AG09319 (cell line): ENCODE data around the gene SPNS3.

Experiments used
- DNase-seq: peaks from one replicate; pipeline ENCODE4 v3.0.0-alpha.2; 2010; ENCODE audit warnings: low read depth; ENCODE audit errors: extremely low read depth
- TF ChIP-seq, protein P1 (sequence below): IDR thresholded peaks from 2 replicates; pipeline ENCODE4 v1.5.1; 2011; ENCODE audit warnings: low read depth, mild to moderate bottlenecking, inconsistent platforms, low read length, moderate library complexity

The SPNS3 gene

DNA sequence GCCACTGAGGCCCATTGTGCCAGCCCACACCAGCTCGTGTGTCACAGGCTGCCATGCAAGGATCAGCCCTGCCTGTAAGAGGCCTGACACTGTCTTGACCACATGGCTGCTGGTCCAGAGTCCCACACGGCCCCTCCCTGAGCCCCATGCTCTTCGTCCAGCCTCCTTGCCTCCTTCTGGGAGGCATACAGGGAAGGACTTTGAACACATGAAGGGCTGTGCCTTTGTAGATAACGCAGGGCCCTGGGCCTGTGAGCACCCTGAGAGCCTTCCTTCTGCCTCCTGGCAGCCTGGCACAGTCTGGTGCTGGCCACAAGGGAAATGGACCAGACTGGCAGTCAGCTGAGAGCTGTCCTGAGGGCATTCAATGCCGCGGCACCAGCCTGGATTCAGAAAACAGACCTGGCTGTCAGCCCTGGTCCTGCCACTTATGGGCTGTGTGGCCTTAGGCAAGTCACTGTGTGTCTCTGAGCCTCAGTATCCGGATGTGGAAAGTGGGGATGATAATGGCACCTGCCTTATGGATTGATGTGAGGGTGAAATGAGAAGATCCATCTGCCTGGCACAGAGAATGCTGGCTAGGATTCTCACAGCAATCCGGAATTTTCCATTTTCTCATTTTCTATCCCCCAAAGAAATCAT is 45.7 kb downstream of the SPNS3 start:
- DNase-seq: no peak
- TF ChIP-seq, protein P1, sequence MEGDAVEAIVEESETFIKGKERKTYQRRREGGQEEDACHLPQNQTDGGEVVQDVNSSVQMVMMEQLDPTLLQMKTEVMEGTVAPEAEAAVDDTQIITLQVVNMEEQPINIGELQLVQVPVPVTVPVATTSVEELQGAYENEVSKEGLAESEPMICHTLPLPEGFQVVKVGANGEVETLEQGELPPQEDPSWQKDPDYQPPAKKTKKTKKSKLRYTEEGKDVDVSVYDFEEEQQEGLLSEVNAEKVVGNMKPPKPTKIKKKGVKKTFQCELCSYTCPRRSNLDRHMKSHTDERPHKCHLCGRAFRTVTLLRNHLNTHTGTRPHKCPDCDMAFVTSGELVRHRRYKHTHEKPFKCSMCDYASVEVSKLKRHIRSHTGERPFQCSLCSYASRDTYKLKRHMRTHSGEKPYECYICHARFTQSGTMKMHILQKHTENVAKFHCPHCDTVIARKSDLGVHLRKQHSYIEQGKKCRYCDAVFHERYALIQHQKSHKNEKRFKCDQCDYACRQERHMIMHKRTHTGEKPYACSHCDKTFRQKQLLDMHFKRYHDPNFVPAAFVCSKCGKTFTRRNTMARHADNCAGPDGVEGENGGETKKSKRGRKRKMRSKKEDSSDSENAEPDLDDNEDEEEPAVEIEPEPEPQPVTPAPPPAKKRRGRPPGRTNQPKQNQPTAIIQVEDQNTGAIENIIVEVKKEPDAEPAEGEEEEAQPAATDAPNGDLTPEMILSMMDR: no peak

DNA sequence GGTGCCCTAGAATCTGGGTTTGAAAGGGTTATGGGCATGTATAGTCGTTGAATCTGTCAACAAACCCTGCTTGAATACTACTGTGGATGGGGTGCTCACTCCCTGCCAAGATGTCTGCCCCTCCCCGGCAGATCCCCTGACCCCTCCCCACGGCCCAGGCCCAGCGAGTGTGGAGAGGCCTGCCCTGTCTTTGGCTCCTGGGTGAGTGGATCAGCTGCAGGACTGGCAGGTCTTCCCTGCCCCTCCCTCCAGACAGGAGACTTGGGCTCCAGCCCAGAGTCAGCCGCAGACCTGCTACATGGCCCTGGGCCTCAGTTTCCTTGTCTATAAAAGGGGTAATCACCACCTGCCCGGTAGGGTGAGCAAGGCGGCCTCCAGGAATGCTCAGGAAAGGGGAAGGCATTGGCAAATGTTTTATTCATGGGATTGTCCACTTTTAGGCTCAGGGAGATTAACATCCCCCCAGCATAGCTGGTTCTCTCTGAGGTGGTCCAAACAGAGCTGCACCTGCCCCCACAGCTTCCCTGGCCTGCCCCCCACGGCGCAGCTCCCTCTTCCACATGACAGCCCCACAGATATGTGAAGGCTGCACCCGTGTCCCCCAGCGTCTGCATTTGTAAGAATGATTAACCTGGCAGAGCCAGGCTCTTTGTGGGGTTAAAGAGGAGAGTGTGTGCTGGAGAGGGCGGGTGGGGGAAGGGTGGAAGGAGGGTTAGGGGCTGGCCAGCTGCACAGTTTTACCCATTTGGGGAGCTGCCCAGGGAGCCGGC is 46.4 kb downstream of the SPNS3 start:
- DNase-seq: no peak
- TF ChIP-seq, protein P1: no peak

DNA sequence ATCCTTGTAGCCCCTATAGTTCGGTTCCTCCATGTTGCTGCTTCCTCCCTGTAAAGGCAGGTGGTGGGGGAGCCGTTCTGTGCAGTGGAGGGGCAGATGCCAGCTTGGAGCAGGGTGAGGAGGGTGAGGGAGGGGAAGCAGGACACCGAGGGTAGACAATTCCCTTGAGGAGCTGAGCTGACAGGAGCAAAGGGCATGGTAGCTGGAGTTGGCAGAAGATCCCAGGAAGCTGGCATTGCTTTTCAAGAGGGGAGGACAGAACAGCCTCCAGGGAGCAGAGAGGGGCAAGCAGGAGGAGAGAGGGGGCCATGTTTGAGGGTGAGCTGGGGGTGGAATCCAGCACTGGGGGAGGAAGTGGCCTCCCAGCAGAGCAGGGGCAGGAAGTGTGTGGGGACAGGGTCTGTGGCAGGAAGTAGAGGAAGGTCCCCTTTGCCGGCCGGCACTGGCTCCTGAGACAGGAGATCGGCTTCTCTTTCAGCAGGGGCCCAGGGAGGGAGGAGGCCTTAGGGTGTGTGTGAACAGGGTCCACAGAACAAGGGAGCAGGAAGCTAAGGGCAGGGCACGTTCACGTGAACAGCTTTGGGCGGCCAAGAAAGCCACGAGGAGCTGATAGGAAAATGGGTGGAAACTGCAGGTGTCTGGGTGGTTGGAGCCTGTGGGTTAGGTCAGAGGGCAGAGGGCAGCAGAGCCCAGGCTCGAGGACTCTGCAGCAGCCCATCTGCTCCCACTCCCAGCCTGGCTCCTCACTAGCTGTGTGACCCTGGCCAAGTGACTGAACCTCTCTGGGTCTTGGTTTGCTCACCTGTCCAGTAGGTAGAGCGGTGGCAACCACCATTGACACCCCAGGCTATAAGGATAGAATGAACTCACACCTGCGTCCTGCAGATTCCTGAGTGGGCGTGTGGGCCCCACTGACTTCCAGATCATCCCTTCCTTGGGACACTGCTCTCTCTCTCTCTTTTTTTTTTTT is 47.5 kb downstream of the SPNS3 start:
- TF ChIP-seq, protein P1: no peak
- DNase-seq: no peak

DNA sequence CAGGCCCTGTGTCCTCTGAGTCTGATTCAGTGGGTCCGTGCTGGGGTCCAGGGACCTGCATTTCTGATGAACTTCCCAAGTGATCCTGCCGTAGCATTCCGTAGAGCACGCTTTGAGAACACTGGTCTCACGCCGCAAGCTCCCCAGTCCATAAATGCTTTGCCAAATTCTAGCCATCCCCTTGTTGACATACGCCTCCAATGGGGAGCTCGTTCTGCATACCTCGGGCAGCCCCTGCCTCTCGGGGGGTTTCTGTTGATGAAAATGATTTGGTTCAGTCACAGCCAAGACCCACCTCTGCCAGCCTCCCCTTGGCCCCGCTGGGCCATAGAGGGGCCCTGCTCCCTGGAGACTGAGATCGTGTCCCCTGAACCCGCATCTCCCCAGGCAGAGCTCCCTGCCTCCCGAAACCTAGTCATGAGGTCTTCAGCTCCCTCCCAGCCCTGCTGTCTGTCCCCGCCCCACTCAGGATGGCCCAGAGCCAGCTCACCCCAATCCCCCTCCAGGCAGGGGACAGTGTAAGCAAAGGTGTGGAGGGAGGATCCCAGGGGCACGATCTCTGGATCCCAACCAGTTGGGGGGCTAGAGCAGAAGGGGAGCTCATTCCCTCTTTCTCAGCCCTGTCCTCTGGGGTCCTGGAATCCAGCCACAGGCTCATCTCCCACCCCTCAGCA is 48.7 kb downstream of the SPNS3 start:
- DNase-seq: no peak
- TF ChIP-seq, protein P1: no peak

DNA sequence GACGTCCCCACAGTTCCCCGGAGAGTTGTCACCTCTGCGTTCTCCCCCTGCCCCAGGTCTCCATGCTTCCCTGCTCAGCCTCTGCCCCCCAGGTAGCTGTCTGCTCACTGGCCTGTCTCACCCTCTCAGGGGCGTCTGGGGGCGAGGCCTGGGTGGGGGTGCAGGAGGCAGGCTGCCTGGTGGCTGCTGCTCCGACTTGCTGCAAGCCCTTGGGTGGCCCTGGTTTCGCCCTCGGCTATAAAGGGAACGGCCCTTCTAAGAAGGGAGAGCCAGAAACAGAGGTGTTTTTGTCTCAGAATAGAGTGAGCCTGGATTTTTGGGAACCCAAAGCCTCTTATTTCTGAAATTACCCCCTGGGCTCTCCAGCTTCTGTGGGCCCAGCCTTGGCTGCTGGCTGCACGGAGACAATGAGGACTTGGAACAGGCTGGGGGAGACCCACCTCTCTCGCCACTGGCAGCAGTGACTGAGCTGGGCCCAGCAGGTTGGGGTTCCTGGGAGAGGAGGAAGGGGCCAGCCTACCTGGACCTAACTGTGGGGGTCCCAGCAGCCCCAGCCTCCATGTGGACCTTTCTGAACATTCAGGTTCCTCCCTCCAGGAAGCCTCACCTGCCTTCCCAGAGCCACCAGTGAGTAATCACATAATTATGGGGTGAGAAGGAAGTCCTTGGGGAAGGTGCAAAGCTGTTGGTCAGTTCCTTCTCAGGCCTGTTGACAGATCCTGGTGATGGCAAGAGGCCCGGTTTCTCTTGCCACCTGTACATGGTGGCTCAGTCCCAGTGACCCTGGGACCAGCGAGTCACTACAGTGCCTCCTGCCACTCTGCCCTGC is 49.5 kb downstream of the SPNS3 start:
- DNase-seq: no peak
- TF ChIP-seq, protein P1: no peak
